MM.1S (cell line): ENCODE measurements around the gene ZNF786.

ENCODE experiments used
- EZH2phosphoT487 ChIP-seq: fragments of 300-600 bp; sonication (generic); IDR thresholded peaks from 2 replicates; pipeline ENCODE4 v1.6.1; 2018; ENCODE audit warnings: antibody characterized with exemption, low read length
- TF ChIP-seq, protein P1 (sequence below): fragments of 300-600 bp; sonication (generic); IDR thresholded peaks from 2 replicates; pipeline ENCODE4 v1.5.1; 2016; ENCODE audit warnings: antibody characterized with exemption, low read length, mixed read lengths

DNA sequence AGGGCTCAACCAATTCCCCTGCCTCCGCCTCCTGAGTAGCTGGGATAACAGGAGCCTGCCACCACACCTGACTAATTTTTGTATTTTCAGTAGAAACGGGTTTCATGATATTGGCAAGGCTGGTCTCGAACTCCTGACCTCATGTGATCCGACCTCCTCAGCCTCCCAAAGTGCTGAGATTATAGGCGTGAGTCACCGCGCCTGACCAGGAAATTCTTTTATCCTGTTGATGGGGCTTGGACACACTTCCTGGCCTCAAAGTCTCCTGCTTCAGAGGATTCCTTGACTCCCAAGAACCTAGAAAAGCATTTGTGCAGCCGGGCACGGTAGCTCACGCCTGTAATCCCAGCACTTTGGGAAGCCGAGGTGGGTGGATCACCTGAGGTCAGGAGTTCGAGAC, 19.5 kb upstream of the ZNF786 start:
- TF ChIP-seq, protein P1, sequence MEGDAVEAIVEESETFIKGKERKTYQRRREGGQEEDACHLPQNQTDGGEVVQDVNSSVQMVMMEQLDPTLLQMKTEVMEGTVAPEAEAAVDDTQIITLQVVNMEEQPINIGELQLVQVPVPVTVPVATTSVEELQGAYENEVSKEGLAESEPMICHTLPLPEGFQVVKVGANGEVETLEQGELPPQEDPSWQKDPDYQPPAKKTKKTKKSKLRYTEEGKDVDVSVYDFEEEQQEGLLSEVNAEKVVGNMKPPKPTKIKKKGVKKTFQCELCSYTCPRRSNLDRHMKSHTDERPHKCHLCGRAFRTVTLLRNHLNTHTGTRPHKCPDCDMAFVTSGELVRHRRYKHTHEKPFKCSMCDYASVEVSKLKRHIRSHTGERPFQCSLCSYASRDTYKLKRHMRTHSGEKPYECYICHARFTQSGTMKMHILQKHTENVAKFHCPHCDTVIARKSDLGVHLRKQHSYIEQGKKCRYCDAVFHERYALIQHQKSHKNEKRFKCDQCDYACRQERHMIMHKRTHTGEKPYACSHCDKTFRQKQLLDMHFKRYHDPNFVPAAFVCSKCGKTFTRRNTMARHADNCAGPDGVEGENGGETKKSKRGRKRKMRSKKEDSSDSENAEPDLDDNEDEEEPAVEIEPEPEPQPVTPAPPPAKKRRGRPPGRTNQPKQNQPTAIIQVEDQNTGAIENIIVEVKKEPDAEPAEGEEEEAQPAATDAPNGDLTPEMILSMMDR, result no peak
- TF ChIP-seq EZH2phosphoT487, result no peak
